ENCODE results near the gene ADGRA3. TPM values are rescaled to one million over a fixed set of nuclear protein-coding genes. Genes with fewer than 3 reads are reported as not detected.

The ADGRA3 gene
- 10 to 100 TPM; 51.8 to 54.9 TPM for total RNA-seq
- polyA plus RNA-seq (2013, experiment 1 of 2): 69.8 TPM
- polyA plus RNA-seq (2013, experiment 2 of 2): 66.8 TPM
- long read RNA-seq, experiment 1, full-length matches to known transcripts: 2 of 23 reads
- long read RNA-seq, experiment 1, partial matches to known transcripts: 16 of 23 reads
- long read RNA-seq, experiment 1, other reads (novel, unspliced or antisense): 5 of 23 reads
- long read RNA-seq, experiment 2, full-length matches to known transcripts: 73 of 130 reads
- long read RNA-seq, experiment 2, partial matches to known transcripts: 26 of 130 reads
- long read RNA-seq, experiment 2, other reads (novel, unspliced or antisense): 31 of 130 reads
- long read RNA-seq, experiment 3, full-length matches to known transcripts: 2 of 9 reads
- long read RNA-seq, experiment 3, partial matches to known transcripts: 4 of 9 reads
- long read RNA-seq, experiment 3, other reads (novel, unspliced or antisense): 3 of 9 reads
- long read RNA-seq, experiment 4, partial matches to known transcripts: 4 of 5 reads
- long read RNA-seq, experiment 4, other reads (novel, unspliced or antisense): 1 of 5 reads

GRCh38 chr4:22515888-22516541 lies at the start of gene ADGRA3:
Gene ADGRA3, minus strand, starts transcription at chr4:22516066. Its CDS starts 282 bp downstream, at chr4:22515784.
- peak; percentile 13 for TF ChIP-seq CTCF (conservative IDR thresholded peaks at IDR 0.05)
- DNase-seq: peak; percentile 92
- Histone ChIP-seq H3K4me3 (ENCODE audit: low read length) (peak within 1 kb of the TSS; percentile 91), H3K9me3 (ENCODE audit: control insufficient read depth, low read length) (no peaks in the 10 kb centered on the region), H3K9ac (ENCODE audit: extremely low read depth, low read length, poor library complexity, severe bottlenecking) (peak within 1 kb of the TSS; percentile 69), H3K27me3 (ENCODE audit: control insufficient read depth, insufficient read depth, low read length, poor library complexity, severe bottlenecking) (no peaks in the 10 kb centered on the region), H3K27ac (ENCODE audit: low read depth, low read length) (peak within 1 kb of the TSS; percentile 90), H3K4me1 (ENCODE audit: control insufficient read depth, insufficient read depth, low read length) (peaks cover 5% of the 10 kb centered on the region), H3K36me3 (ENCODE audit: control insufficient read depth, insufficient read depth, low read length) (no peaks in the 10 kb centered on the region)
- peak within 1 kb of the TSS; percentile 99 for H3K27ac Mint-ChIP-seq
- WGBS, 2 experiments (ENCODE audit: insufficient coverage in 1 of 2, insufficient read length in 1 of 2): 3% methylated on average over 6 to 73 of the region's 74 CpGs
- H3K27me3 Mint-ChIP-seq (ENCODE audit: insufficient read depth): no peaks in the 10 kb centered on the region
- no peaks in the 10 kb centered on the region for H3K36me3 Mint-ChIP-seq (ENCODE audit: low read depth)
- H3K4me1 Mint-ChIP-seq: peaks cover 14% of the 10 kb centered on the region
- H3K4me3 Mint-ChIP-seq: peak within 1 kb of the TSS; percentile 95
- peaks cover 3% of the 10 kb centered on the region for H3K9me3 Mint-ChIP-seq

- H3K27ac Mint-ChIP-seq: no peak overlapping the region
- no peaks in the 10 kb centered on the region for H3K36me3 ChIP-seq (ENCODE audit: control insufficient read depth, insufficient read depth, low read length)
- H3K4me1 Mint-ChIP-seq: no peaks in the 10 kb centered on the region
- H3K4me1 ChIP-seq (ENCODE audit: control insufficient read depth, insufficient read depth, low read length): peaks cover 5% of the 10 kb centered on the region
- no peak overlapping the region for H3K27ac ChIP-seq (ENCODE audit: low read depth, low read length)
- no peaks in the 10 kb centered on the region for H3K9me3 Mint-ChIP-seq
- no peaks in the 10 kb centered on the region for H3K27me3 ChIP-seq (ENCODE audit: control insufficient read depth, insufficient read depth, low read length, poor library complexity, severe bottlenecking)
- H3K9ac ChIP-seq (ENCODE audit: extremely low read depth, low read length, poor library complexity, severe bottlenecking): no peak overlapping the region
- no peak for TF ChIP-seq CTCF (conservative IDR thresholded peaks at IDR 0.05)
- H3K36me3 Mint-ChIP-seq (ENCODE audit: low read depth): no peaks in the 10 kb centered on the region
- DNase-seq: no peak
- H3K4me3 ChIP-seq (ENCODE audit: low read length): no peak overlapping the region
- no peaks in the 10 kb centered on the region for H3K27me3 Mint-ChIP-seq (ENCODE audit: insufficient read depth)
- no peak overlapping the region for H3K4me3 Mint-ChIP-seq
- no peaks in the 10 kb centered on the region for H3K9me3 ChIP-seq (ENCODE audit: control insufficient read depth, low read length)
Observed at GRCh38 chr4:22556495-22556894, 40.6 kb upstream of the ADGRA3 start.

DNA sequence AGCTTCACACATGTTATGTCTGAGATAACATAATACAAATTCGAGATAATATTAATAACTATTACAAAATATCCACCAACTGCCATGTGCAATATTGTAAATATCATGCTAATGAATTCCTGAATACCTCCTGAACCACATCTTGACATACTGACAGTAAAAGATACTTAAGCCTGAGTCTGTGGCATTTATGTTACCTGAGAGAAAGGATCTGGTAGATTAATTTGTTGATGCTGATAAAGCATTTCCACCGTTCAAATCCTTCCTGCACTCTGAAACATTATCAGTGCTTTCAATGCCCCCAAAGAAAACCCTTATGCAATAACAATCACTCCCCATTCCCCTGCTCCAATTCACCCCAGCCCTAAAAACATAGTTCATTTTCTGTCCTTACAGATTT lies 38.8 kb upstream of the ADGRA3 start:
- Histone ChIP-seq H3K36me3 (ENCODE audit: control insufficient read depth, insufficient read depth, low read length) (no peaks in the 10 kb centered on the region), H3K9ac (ENCODE audit: extremely low read depth, low read length, poor library complexity, severe bottlenecking) (no peak overlapping the region), H3K4me3 (ENCODE audit: low read length) (no peak overlapping the region), H3K27ac (ENCODE audit: low read depth, low read length) (no peak overlapping the region), H3K9me3 (ENCODE audit: control insufficient read depth, low read length) (no peaks in the 10 kb centered on the region), H3K27me3 (ENCODE audit: control insufficient read depth, insufficient read depth, low read length, poor library complexity, severe bottlenecking) (no peaks in the 10 kb centered on the region), H3K4me1 (ENCODE audit: control insufficient read depth, insufficient read depth, low read length) (peaks cover under 1% of the 10 kb centered on the region)
- Mint-ChIP-seq H3K4me3 (no peak overlapping the region), H3K4me1 (no peaks in the 10 kb centered on the region), H3K9me3 (no peaks in the 10 kb centered on the region), H3K27me3 (ENCODE audit: insufficient read depth) (no peaks in the 10 kb centered on the region), H3K27ac (no peak overlapping the region), H3K36me3 (ENCODE audit: low read depth) (no peaks in the 10 kb centered on the region)
- no peak for DNase-seq
- no peak for TF ChIP-seq CTCF (conservative IDR thresholded peaks at IDR 0.05)
- 96% methylated on average over 2 of the region's 2 CpGs; no CpG with 5 or more reads in 1 of the 2 experiments for WGBS, 2 experiments (ENCODE audit: insufficient coverage in 1 of 2, insufficient read length in 1 of 2)
